ENCODE measurements around the gene MID1. TPM values are rescaled to one million over a fixed set of nuclear protein-coding genes. Genes with fewer than 3 reads are reported as not detected.

MID1 gene
- total RNA-seq, 1 donor from 2014 or later: 17.7 TPM

DNA sequence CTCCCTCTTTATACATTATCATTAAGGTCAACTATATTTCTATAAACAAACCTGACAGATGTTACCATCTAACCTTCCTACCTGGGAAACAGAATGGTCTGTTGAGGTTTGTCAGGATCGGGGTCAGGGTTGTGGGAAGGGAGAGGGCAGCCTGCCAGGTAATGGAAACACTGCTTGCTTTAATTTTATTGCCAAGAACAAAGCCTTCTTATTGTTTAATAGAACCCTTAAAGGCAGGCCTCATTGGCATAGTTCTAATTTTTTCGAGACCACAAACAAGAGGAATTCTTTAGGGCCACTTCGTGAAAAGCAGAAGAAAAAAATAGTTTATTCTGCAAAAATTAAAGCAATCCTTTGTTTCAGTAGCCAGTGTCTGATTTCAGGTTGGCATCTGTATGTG, 113.2 kb downstream of the MID1 start:
- Histone ChIP-seq H3K4me1 (ENCODE audit: control insufficient read depth in 3 of 3, insufficient read depth in 3 of 3, low read length in 3 of 3) (peaks cover 0 to 2% (median 0%) of the 10 kb centered on the region in 3 donors), H3K4me3 (ENCODE audit: low read length in 3 of 3) (no peak overlapping the region), H3K36me3 (ENCODE audit: control insufficient read depth in 3 of 3, insufficient read depth in 3 of 3, low read length in 3 of 3) (no peaks in the 10 kb centered on the region), H3K9me3 (ENCODE audit: control insufficient read depth in 3 of 3, low read length in 3 of 3) (no peaks in the 10 kb centered on the region), H3K27ac (ENCODE audit: low read depth, low read length) (no peak overlapping the region), H3K9ac (ENCODE audit: low read depth in 1 of 3, low read length in 3 of 3) (no peak overlapping the region), H3K27me3 (ENCODE audit: control insufficient read depth in 3 of 3, insufficient read depth in 3 of 3, low read length in 3 of 3) (no peaks in the 10 kb centered on the region)

DNA sequence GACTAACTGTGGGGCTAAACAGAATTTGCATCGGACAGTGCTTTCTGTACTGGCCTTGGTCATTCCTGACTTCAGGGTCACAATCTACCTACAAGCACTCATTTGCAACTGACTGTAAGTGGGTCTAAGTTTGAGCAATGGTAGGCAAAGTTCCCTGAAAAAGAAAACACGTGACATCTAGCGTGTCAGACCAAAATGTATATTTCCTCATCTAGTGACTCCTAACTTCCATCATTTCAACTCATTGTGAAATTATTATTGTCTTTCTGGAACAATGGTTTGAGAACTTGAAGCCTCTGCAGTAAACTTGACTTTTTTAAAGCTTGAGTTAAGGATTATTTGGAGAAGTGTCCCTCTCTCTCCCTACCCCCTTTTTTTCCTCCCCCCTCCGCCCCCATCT, 113.6 kb downstream of the MID1 start:
- Histone ChIP-seq H3K4me1 (ENCODE audit: control insufficient read depth in 3 of 3, insufficient read depth in 3 of 3, low read length in 3 of 3) (peaks cover 0 to 2% (median 0%) of the 10 kb centered on the region in 3 donors), H3K27ac (ENCODE audit: low read depth, low read length) (no peak overlapping the region), H3K27me3 (ENCODE audit: control insufficient read depth in 3 of 3, insufficient read depth in 3 of 3, low read length in 3 of 3) (no peaks in the 10 kb centered on the region), H3K4me3 (ENCODE audit: low read length in 3 of 3) (no peak overlapping the region), H3K36me3 (ENCODE audit: control insufficient read depth in 3 of 3, insufficient read depth in 3 of 3, low read length in 3 of 3) (no peaks in the 10 kb centered on the region), H3K9me3 (ENCODE audit: control insufficient read depth in 3 of 3, low read length in 3 of 3) (no peaks in the 10 kb centered on the region), H3K9ac (ENCODE audit: low read depth in 1 of 3, low read length in 3 of 3) (no peak overlapping the region)

DNA sequence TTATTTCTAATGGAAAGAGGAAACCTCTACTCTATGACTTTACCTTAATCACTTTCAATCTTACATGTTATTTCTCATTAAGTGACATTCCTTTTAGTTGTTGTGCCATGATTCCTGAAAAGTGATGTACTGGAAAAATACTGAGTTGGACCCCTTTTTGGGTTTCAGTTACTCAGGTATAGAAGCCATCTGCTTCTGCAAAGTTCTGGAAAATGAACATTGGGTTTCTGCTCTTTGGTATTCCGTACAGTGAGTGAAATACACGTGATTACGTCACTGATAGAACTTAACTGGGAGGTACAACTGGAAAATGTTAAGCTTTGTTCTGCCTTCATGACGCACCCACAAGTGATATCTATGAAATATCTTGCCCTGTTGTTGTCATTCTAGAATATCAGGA, 114.7 kb downstream of the MID1 start:
- Histone ChIP-seq H3K27me3 (ENCODE audit: control insufficient read depth in 3 of 3, insufficient read depth in 3 of 3, low read length in 3 of 3) (no peaks in the 10 kb centered on the region), H3K9ac (ENCODE audit: low read depth in 1 of 3, low read length in 3 of 3) (no peak overlapping the region), H3K27ac (ENCODE audit: low read depth, low read length) (no peak overlapping the region), H3K4me1 (ENCODE audit: control insufficient read depth in 3 of 3, insufficient read depth in 3 of 3, low read length in 3 of 3) (peaks cover 0 to 2% (median 0%) of the 10 kb centered on the region in 3 donors), H3K36me3 (ENCODE audit: control insufficient read depth in 3 of 3, insufficient read depth in 3 of 3, low read length in 3 of 3) (no peaks in the 10 kb centered on the region), H3K9me3 (ENCODE audit: control insufficient read depth in 3 of 3, low read length in 3 of 3) (no peaks in the 10 kb centered on the region), H3K4me3 (ENCODE audit: low read length in 3 of 3) (no peak overlapping the region)

- H3K27ac ChIP-seq (ENCODE audit: low read depth, low read length): no peak overlapping the region
- H3K9ac ChIP-seq (ENCODE audit: low read depth in 1 of 3, low read length in 3 of 3): no peak overlapping the region
- H3K4me1 ChIP-seq (ENCODE audit: control insufficient read depth in 3 of 3, insufficient read depth in 3 of 3, low read length in 3 of 3): peaks cover 0 to 2% (median 0%) of the 10 kb centered on the region in 3 donors
- H3K36me3 ChIP-seq (ENCODE audit: control insufficient read depth in 3 of 3, insufficient read depth in 3 of 3, low read length in 3 of 3): no peaks in the 10 kb centered on the region
- H3K27me3 ChIP-seq (ENCODE audit: control insufficient read depth in 3 of 3, insufficient read depth in 3 of 3, low read length in 3 of 3): no peaks in the 10 kb centered on the region
- H3K4me3 ChIP-seq (ENCODE audit: low read length in 3 of 3): no peak overlapping the region
- H3K9me3 ChIP-seq (ENCODE audit: control insufficient read depth in 3 of 3, low read length in 3 of 3): no peaks in the 10 kb centered on the region
Observed at GRCh38 chrX:10502961-10503360, 117.4 kb downstream of the MID1 start.

DNA sequence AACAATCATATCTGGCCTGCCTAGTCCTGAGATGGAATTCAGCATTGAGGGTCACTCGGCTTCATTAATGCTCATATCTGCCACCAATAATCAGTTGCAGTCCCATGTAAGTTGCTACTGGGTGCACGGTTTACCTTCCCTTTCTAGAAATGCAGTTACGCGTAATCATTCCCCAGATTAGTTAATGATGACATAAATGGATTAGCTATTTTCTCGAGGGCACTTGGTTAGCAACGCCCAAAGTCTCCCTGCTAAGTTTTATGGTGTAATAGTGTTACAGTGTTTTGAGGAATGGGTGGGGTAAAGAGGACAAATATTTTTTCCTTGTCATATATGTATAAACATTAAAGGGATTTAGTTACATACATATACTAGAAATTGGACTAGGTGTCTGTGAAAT, 118.8 kb downstream of the MID1 start:
- Histone ChIP-seq H3K36me3 (ENCODE audit: control insufficient read depth in 3 of 3, insufficient read depth in 3 of 3, low read length in 3 of 3) (no peaks in the 10 kb centered on the region), H3K9ac (ENCODE audit: low read depth in 1 of 3, low read length in 3 of 3) (no peak overlapping the region), H3K9me3 (ENCODE audit: control insufficient read depth in 3 of 3, low read length in 3 of 3) (no peaks in the 10 kb centered on the region), H3K27me3 (ENCODE audit: control insufficient read depth in 3 of 3, insufficient read depth in 3 of 3, low read length in 3 of 3) (no peaks in the 10 kb centered on the region), H3K4me3 (ENCODE audit: low read length in 3 of 3) (no peak overlapping the region), H3K27ac (ENCODE audit: low read depth, low read length) (no peak overlapping the region), H3K4me1 (ENCODE audit: control insufficient read depth in 3 of 3, insufficient read depth in 3 of 3, low read length in 3 of 3) (peaks cover 0 to 2% (median 0%) of the 10 kb centered on the region in 3 donors)

DNA sequence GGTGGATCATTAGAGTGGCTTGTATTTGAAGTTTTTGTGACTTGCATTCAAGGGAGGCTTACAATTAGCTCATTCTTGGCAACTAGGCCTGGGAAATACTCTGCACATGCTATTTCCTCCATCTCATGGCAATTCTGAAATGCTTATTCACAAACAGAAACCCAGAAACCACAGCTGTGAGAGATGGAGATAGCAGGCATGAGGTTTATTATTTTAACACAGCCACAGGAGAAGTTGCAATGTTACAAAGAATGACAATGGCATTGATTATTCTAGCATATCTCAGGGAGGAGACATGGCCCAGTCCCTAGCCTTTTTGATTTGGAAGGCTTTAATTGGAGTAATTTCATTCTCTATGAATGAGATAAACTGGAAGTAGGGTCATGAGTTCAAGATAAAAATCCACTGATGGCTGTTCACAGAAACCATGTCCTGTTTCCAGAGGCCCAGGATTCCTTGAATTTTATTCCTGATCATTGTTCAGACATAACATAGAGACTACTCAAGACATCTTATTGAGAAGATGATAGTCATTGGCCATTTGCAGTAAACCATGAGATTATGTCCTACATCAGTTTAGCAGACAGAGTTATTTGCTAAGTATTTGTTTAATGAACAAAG, 123.9 kb downstream of the MID1 start:
- H3K4me1 ChIP-seq (ENCODE audit: control insufficient read depth in 3 of 3, insufficient read depth in 3 of 3, low read length in 3 of 3): peaks cover 0 to 2% (median 0%) of the 10 kb centered on the region in 3 donors
- no peak overlapping the region for H3K4me3 ChIP-seq (ENCODE audit: low read length in 3 of 3)
- H3K9ac ChIP-seq (ENCODE audit: low read depth in 1 of 3, low read length in 3 of 3): no peak overlapping the region
- no peaks in the 10 kb centered on the region for H3K9me3 ChIP-seq (ENCODE audit: control insufficient read depth in 3 of 3, low read length in 3 of 3)
- no peaks in the 10 kb centered on the region for H3K27me3 ChIP-seq (ENCODE audit: control insufficient read depth in 3 of 3, insufficient read depth in 3 of 3, low read length in 3 of 3)
- no peak overlapping the region for H3K27ac ChIP-seq (ENCODE audit: low read depth, low read length)
- H3K36me3 ChIP-seq (ENCODE audit: control insufficient read depth in 3 of 3, insufficient read depth in 3 of 3, low read length in 3 of 3): no peaks in the 10 kb centered on the region

GRCh38 chrX:10495677-10496076, 124.7 kb downstream of the MID1 start:
- H3K27ac ChIP-seq (ENCODE audit: low read depth, low read length): no peak overlapping the region

DNA sequence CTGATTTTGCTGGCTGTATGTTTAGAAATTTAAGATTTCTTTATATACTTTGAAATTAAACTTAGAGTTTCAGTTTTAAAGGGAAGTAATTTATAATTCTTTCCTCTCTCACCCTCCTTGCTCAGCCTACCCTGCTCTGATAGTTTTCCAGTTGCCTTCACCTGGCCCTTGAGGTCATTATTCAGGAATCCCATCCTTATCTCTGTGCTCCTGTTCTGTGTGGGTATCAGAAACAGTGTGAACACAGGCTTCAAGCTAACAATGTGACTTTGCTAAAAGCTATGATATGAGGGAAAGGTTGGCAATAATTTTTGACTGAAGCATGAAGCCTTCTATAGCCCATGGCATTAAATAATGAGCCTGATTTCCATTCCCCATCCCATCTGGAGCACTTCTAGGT, 128.1 kb downstream of the MID1 start:
- no peak overlapping the region for H3K9ac ChIP-seq (ENCODE audit: low read depth in 1 of 3, low read length in 3 of 3)
- H3K4me3 ChIP-seq (ENCODE audit: low read length in 3 of 3): no peak overlapping the region
- H3K36me3 ChIP-seq (ENCODE audit: control insufficient read depth in 3 of 3, insufficient read depth in 3 of 3, low read length in 3 of 3): no peaks in the 10 kb centered on the region
- H3K27me3 ChIP-seq (ENCODE audit: control insufficient read depth in 3 of 3, insufficient read depth in 3 of 3, low read length in 3 of 3): no peaks in the 10 kb centered on the region
- no peak overlapping the region for H3K27ac ChIP-seq (ENCODE audit: low read depth, low read length)
- no peaks in the 10 kb centered on the region for H3K9me3 ChIP-seq (ENCODE audit: control insufficient read depth in 3 of 3, low read length in 3 of 3)
- peaks cover 0 to 2% (median 0%) of the 10 kb centered on the region in 3 donors for H3K4me1 ChIP-seq (ENCODE audit: control insufficient read depth in 3 of 3, insufficient read depth in 3 of 3, low read length in 3 of 3)

More at GRCh38 chrX:10495677-10496076, 124.7 kb downstream of the MID1 start:
- H3K4me3 ChIP-seq (ENCODE audit: low read length in 3 of 3): no peak overlapping the region
- H3K9ac ChIP-seq (ENCODE audit: low read depth in 1 of 3, low read length in 3 of 3): no peak overlapping the region
- H3K36me3 ChIP-seq (ENCODE audit: control insufficient read depth in 3 of 3, insufficient read depth in 3 of 3, low read length in 3 of 3): no peaks in the 10 kb centered on the region
- peaks cover 0 to 2% (median 0%) of the 10 kb centered on the region in 3 donors for H3K4me1 ChIP-seq (ENCODE audit: control insufficient read depth in 3 of 3, insufficient read depth in 3 of 3, low read length in 3 of 3)
- no peaks in the 10 kb centered on the region for H3K9me3 ChIP-seq (ENCODE audit: control insufficient read depth in 3 of 3, low read length in 3 of 3)
- H3K27me3 ChIP-seq (ENCODE audit: control insufficient read depth in 3 of 3, insufficient read depth in 3 of 3, low read length in 3 of 3): no peaks in the 10 kb centered on the region

DNA sequence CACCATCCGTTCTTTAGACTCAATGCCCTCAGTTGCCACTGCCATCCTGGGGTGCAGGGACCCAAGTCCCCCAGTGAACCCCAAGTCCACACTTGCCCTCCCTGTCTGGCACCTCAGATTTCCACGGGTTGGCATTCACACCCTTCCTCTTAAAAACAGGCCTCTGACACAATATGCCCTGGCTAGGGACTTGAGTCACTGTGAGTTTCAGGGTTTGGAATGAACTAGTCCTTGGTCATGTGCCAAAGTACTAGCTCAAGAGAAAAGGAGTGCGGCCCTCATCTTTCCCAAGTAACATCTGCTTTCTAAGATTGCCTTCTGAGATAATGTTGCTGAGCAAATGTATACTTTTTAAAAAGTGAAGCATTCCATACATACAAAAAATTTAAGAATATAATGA, 134.0 kb downstream of the MID1 start:
- Histone ChIP-seq H3K4me3 (ENCODE audit: low read length in 3 of 3) (no peak overlapping the region), H3K27me3 (ENCODE audit: control insufficient read depth in 3 of 3, insufficient read depth in 3 of 3, low read length in 3 of 3) (no peaks in the 10 kb centered on the region), H3K4me1 (ENCODE audit: control insufficient read depth in 3 of 3, insufficient read depth in 3 of 3, low read length in 3 of 3) (no peaks in the 10 kb centered on the region), H3K9me3 (ENCODE audit: control insufficient read depth in 3 of 3, low read length in 3 of 3) (no peaks in the 10 kb centered on the region), H3K36me3 (ENCODE audit: control insufficient read depth in 3 of 3, insufficient read depth in 3 of 3, low read length in 3 of 3) (no peaks in the 10 kb centered on the region), H3K27ac (ENCODE audit: low read depth, low read length) (peak overlapping the region; percentile 8), H3K9ac (ENCODE audit: low read depth in 1 of 3, low read length in 3 of 3) (no peak overlapping the region)

- H3K27ac ChIP-seq (ENCODE audit: low read depth, low read length): no peak overlapping the region
- H3K9me3 ChIP-seq (ENCODE audit: control insufficient read depth in 3 of 3, low read length in 3 of 3): no peaks in the 10 kb centered on the region
- H3K9ac ChIP-seq (ENCODE audit: low read depth in 1 of 3, low read length in 3 of 3): no peak overlapping the region
- H3K36me3 ChIP-seq (ENCODE audit: control insufficient read depth in 3 of 3, insufficient read depth in 3 of 3, low read length in 3 of 3): no peaks in the 10 kb centered on the region
- no peaks in the 10 kb centered on the region for H3K4me1 ChIP-seq (ENCODE audit: control insufficient read depth in 3 of 3, insufficient read depth in 3 of 3, low read length in 3 of 3)
- no peak overlapping the region for H3K4me3 ChIP-seq (ENCODE audit: low read length in 3 of 3)
- no peaks in the 10 kb centered on the region for H3K27me3 ChIP-seq (ENCODE audit: control insufficient read depth in 3 of 3, insufficient read depth in 3 of 3, low read length in 3 of 3)
Observed at GRCh38 chrX:10485326-10485725, 135.1 kb downstream of the MID1 start.
